SU-DHL-6 (cell line): ENCODE measurements around the gene TLR10.

Experiments
- CTCF ChIP-seq: fragments of 200-600 bp; sonication (generic); IDR thresholded peaks from one replicate; pipeline ENCODE4 v1.5.1; 2017; ENCODE audit warnings: antibody characterized with exemption, mild to moderate bottlenecking, low read length, moderate library complexity; ENCODE audit not compliant: insufficient read depth, poor library complexity, severe bottlenecking
- EZH2phosphoT487 ChIP-seq: fragments of 200-600 bp; sonication (generic), shearing (Covaris generic); conservative IDR thresholded peaks from 2 replicates; pipeline ENCODE4 v1.6.1; 2018; ENCODE audit warnings: mild to moderate bottlenecking, antibody characterized with exemption, low read length, moderate library complexity, mixed read lengths

DNA sequence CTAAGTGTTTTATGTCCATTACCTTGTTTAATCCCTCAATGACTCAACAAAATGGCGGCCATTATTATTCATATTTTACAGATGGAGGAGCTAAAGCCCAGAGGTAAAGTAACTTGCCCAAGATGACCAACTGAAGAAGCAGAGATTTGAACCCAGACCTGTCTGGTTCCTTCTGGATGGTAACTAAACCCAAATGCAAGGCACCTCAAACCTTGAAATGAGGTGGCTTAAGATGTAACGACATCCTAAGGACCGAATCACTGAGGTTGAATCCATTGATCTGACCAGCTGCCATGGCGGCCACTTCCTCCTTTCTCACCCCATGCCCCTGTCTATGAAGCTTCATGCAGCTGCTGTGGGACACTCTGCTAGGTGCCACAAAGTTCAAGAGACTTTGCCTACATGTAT is 932 bp downstream of the TLR10 start:
- TF ChIP-seq CTCF (no peak), EZH2phosphoT487 (no peak)
